OCI-LY7 (cell line): ENCODE measurements around the gene SPAM1.

Experiments
- CTCF ChIP-seq: fragments of 200-600 bp; sonication (generic); conservative IDR thresholded peaks from 2 replicates; pipeline ENCODE4 v1.5.1; 2014; ENCODE audit warnings: mild to moderate bottlenecking, antibody characterized with exemption, low read length, moderate library complexity, mixed read lengths
- EZH2phosphoT487 ChIP-seq: fragments of 200-600 bp; sonication (generic); IDR thresholded peaks from 2 replicates; pipeline ENCODE4 v1.6.1; 2018; ENCODE audit warnings: low read depth, borderline replicate concordance, mild to moderate bottlenecking, mixed run types, antibody characterized with exemption, low read length, moderate library complexity, mixed read lengths

- TF ChIP-seq CTCF (no peak), EZH2phosphoT487 (no peak)
These were observed 62.4 kb downstream of the SPAM1 start for GRCh38 chr7:123987445-123987844.
